ENCODE results near the gene KLHL20. TPM values are rescaled to one million over a fixed set of nuclear protein-coding genes. Genes with fewer than 3 reads are reported as not detected.
A peak's percentile ranks its signal among the peaks of the same experiment; 100 is the strongest.
"Not testable (repeated sequence)": the region's sequence is repeated elsewhere in the genome, so short reads cannot be mapped to it uniquely, and the experiment has no call there.

KLHL20 gene
- total RNA-seq, 1 experiment from 2014 or later = 11.4 TPM

GRCh38 chr1:173715538-173715844 is 710 bp downstream of the KLHL20 start:
- ATAC-seq (no peak), DNase-seq (ENCODE audit: low read depth, low spot score) (no peak)
- TF ChIP-seq CTCF (IDR thresholded peaks at IDR 0.05) (no peak), REST (IDR thresholded peaks at IDR 0.05; ENCODE audit: insufficient read depth in 1 of 2, low read depth in 2 of 2, low read length in 1 of 2) (no peak), POLR2AphosphoS5 (IDR thresholded peaks at IDR 0.05; ENCODE audit: low read depth, low read length) (no peak), SIN3A (IDR thresholded peaks at IDR 0.05; ENCODE audit: borderline replicate concordance, insufficient read depth, low read depth, low read length) (no peak), TCF7L2 (IDR thresholded peaks at IDR 0.05; ENCODE audit: low read depth, low read length) (no peak)
- H3K27ac ChIP-seq (ENCODE audit: low read length) = peak overlapping the region; percentile 93
- no peaks in the 10 kb centered on the region; the same call in 1 of the 2 replicates for H3K9me3 ChIP-seq (ENCODE audit: control insufficient read depth, insufficient read depth, low read depth, low read length)
- peak overlapping the region; percentile 83 to 95 for H3K4me3 ChIP-seq (ENCODE audit: low read depth in 2 of 2, low read length in 2 of 2)
- peaks cover 11% of the 10 kb centered on the region for H3K4me1 ChIP-seq (ENCODE audit: control insufficient read depth, insufficient read depth, low read length)
- CTCF ChIA-PET = no interaction called here
- POLR2A ChIA-PET = no interaction called here
- H3K36me3 ChIP-seq (ENCODE audit: control insufficient read depth, insufficient read depth, low read length) = peaks cover 4% of the 10 kb centered on the region; the same call in 1 of the 2 replicates
- H3K27me3 ChIP-seq (ENCODE audit: control insufficient read depth, insufficient read depth, low read length) = peaks cover 4% of the 10 kb centered on the region; the same call in 1 of the 2 replicates
- no TSS peak for BruUV-seq (replicated peaks)
- intact Hi-C loops (cut with micrococcal nuclease; ENCODE audit: unreplicated experiment) = loop anchor here (10.0 kb wide), 1 partner anchor 281 kb away; no protein-coding TSS in a partner anchor
- in situ Hi-C loops (cut with HindIII; ENCODE audit: low pct_unique_long_range_greater_than_20kb, low sequenced_read_pairs) = no loop called here

GRCh38 chr1:173717238-173717637 is 2.5 kb downstream of the KLHL20 start:
- POLR2A ChIA-PET = interaction anchor here (0.5 kb wide), 1 partner anchor 19 kb away, joined by 9 read pairs; no protein-coding TSS in a partner anchor
- ATAC-seq = no peak
- TF ChIP-seq SIN3A (IDR thresholded peaks at IDR 0.05; ENCODE audit: borderline replicate concordance, insufficient read depth, low read depth, low read length) = no peak
- no peak for TF ChIP-seq CTCF (IDR thresholded peaks at IDR 0.05)
- TF ChIP-seq REST (IDR thresholded peaks at IDR 0.05; ENCODE audit: insufficient read depth in 1 of 2, low read depth in 2 of 2, low read length in 1 of 2) = no peak
- no peak for TF ChIP-seq TCF7L2 (IDR thresholded peaks at IDR 0.05; ENCODE audit: low read depth, low read length)
- TF ChIP-seq POLR2AphosphoS5 (IDR thresholded peaks at IDR 0.05; ENCODE audit: low read depth, low read length) = no peak
- no peak overlapping the region for H3K27ac ChIP-seq (ENCODE audit: low read length)
- no peaks in the 10 kb centered on the region; the same call in 1 of the 2 replicates for H3K27me3 ChIP-seq (ENCODE audit: control insufficient read depth, insufficient read depth, low read length)
- CTCF ChIA-PET = no interaction called here
- H3K9me3 ChIP-seq (ENCODE audit: control insufficient read depth, insufficient read depth, low read depth, low read length) = no peaks in the 10 kb centered on the region; the same call in 1 of the 2 replicates
- peaks cover 4% of the 10 kb centered on the region; the same call in 1 of the 2 replicates for H3K36me3 ChIP-seq (ENCODE audit: control insufficient read depth, insufficient read depth, low read length)
- in situ Hi-C loops (cut with HindIII; ENCODE audit: low pct_unique_long_range_greater_than_20kb, low sequenced_read_pairs) = no loop called here
- no peak for DNase-seq (ENCODE audit: low read depth, low spot score)
- peaks cover 11% of the 10 kb centered on the region for H3K4me1 ChIP-seq (ENCODE audit: control insufficient read depth, insufficient read depth, low read length)
- intact Hi-C loops (cut with micrococcal nuclease; ENCODE audit: unreplicated experiment) = loop anchor here (10.0 kb wide), 1 partner anchor 282 kb away; no protein-coding TSS in a partner anchor
- BruUV-seq (replicated peaks) = no TSS peak
- no peak overlapping the region for H3K4me3 ChIP-seq (ENCODE audit: low read depth in 2 of 2, low read length in 2 of 2)

GRCh38 chr1:173731331-173731730 is 16.6 kb downstream of the KLHL20 start:
- H3K27ac ChIP-seq (ENCODE audit: low read length); in situ Hi-C loops (cut with HindIII; ENCODE audit: low pct_unique_long_range_greater_than_20kb, low sequenced_read_pairs); ATAC-seq; H3K27me3 ChIP-seq (ENCODE audit: control insufficient read depth, insufficient read depth, low read length); CTCF ChIA-PET; POLR2A ChIA-PET; BruUV-seq (replicated peaks); intact Hi-C loops (cut with micrococcal nuclease; ENCODE audit: unreplicated experiment); H3K4me1 ChIP-seq (ENCODE audit: control insufficient read depth, insufficient read depth, low read length); H3K9me3 ChIP-seq (ENCODE audit: control insufficient read depth, insufficient read depth, low read depth, low read length); DNase-seq (ENCODE audit: low read depth, low spot score); H3K4me3 ChIP-seq (ENCODE audit: low read depth in 2 of 2, low read length in 2 of 2); H3K36me3 ChIP-seq (ENCODE audit: control insufficient read depth, insufficient read depth, low read length): not testable (repeated sequence)
